OCI-LY1 (cell line): Measurements from ENCODE around the gene PCSK6.

Experiments
- H2AFZ ChIP-seq: fragments of 200-600 bp; sonication (generic), shearing (Covaris generic); 2 replicates; pipeline ENCODE4 v1.6.0; 2014; ENCODE audit warnings: antibody characterized with exemption, mild to moderate bottlenecking, low read length
- H3F3A ChIP-seq: fragments of 200-600 bp; sonication (generic), shearing (Covaris generic); 2 replicates; pipeline ENCODE4 v1.6.0; 2014; ENCODE audit warnings: mild to moderate bottlenecking, antibody characterized with exemption, low read length, moderate library complexity; ENCODE audit not compliant: insufficient read depth
- H3K27ac ChIP-seq: fragments of 200-600 bp; sonication (generic); 2 replicates; pipeline ENCODE4 v1.5.1; 2014; ENCODE audit warnings: low read length, mixed run types, mild to moderate bottlenecking, low read depth; ENCODE audit not compliant: poor library complexity, severe bottlenecking
- H3K27me3 ChIP-seq: fragments of 200-600 bp; sonication (generic); 2 replicates; pipeline ENCODE4 v1.6.0; 2014; ENCODE audit warnings: antibody characterized with exemption, mild to moderate bottlenecking, low read length, moderate library complexity; ENCODE audit not compliant: insufficient read depth
- H3K36me3 ChIP-seq: fragments of 200-600 bp; sonication (generic); 2 replicates; pipeline ENCODE4 v1.6.1; 2014; ENCODE audit warnings: mild to moderate bottlenecking, antibody characterized with exemption, low read length, moderate library complexity, mixed read lengths; ENCODE audit not compliant: insufficient read depth
- H3K4me1 ChIP-seq: fragments of 200-600 bp; sonication (generic); 2 replicates; pipeline ENCODE4 v1.5.1; 2014; ENCODE audit warnings: mild to moderate bottlenecking, low read length, moderate library complexity; ENCODE audit not compliant: insufficient read depth, severe bottlenecking
- H3K4me2 ChIP-seq: fragments of 200-600 bp; sonication (generic), shearing (Covaris generic); 2 replicates; pipeline ENCODE4 v1.6.1; 2014; ENCODE audit warnings: low read length
- H3K4me3 ChIP-seq: fragments of 200-600 bp; sonication (generic); 2 replicates; pipeline ENCODE4 v1.5.1; 2014; ENCODE audit warnings: low read length, low read depth, mild to moderate bottlenecking, mixed read lengths; ENCODE audit not compliant: poor library complexity, severe bottlenecking
- H3K79me2 ChIP-seq: fragments of 200-600 bp; shearing (Covaris generic); 2 replicates; pipeline ENCODE4 v1.6.1; 2016; ENCODE audit warnings: mixed run types, low read length, mixed read lengths; ENCODE audit not compliant: insufficient read depth
- H3K9ac ChIP-seq: fragments of 200-600 bp; sonication (generic), shearing (Covaris generic); 2 replicates; pipeline ENCODE4 v1.6.1; 2014; ENCODE audit warnings: mild to moderate bottlenecking, low read length, mixed read lengths
- H3K9me2 ChIP-seq: fragments of 200-600 bp; sonication (generic), shearing (Covaris generic); 2 replicates; pipeline ENCODE4 v1.6.1; 2014; ENCODE audit warnings: low read depth, mild to moderate bottlenecking, low read length, mixed read lengths
- H3K9me3 ChIP-seq: fragments of 200-600 bp; shearing (Covaris generic); 2 replicates; pipeline ENCODE4 v1.6.1; 2014; ENCODE audit warnings: low read length, mixed read lengths
- H4K20me1 ChIP-seq: fragments of 200-600 bp; sonication (generic), shearing (Covaris generic); 2 replicates; pipeline ENCODE4 v1.6.0; 2016; ENCODE audit warnings: mild to moderate bottlenecking, low read length; ENCODE audit not compliant: insufficient read depth
- CTCF ChIP-seq: fragments of 200-600 bp; sonication (generic), shearing (Covaris generic); IDR thresholded peaks from 2 replicates; pipeline ENCODE4 v1.5.1; 2017; ENCODE audit warnings: mild to moderate bottlenecking, antibody characterized with exemption, low read length, moderate library complexity, mixed read lengths
- EZH2 ChIP-seq: fragments of 200-600 bp; sonication (generic), shearing (Covaris generic); IDR thresholded peaks from 2 replicates; pipeline ENCODE4 v1.8.0; 2017; ENCODE audit warnings: borderline replicate concordance, mixed run types, mild to moderate bottlenecking, antibody characterized with exemption, low read length, moderate library complexity, mixed read lengths

Gene PCSK6

DNA sequence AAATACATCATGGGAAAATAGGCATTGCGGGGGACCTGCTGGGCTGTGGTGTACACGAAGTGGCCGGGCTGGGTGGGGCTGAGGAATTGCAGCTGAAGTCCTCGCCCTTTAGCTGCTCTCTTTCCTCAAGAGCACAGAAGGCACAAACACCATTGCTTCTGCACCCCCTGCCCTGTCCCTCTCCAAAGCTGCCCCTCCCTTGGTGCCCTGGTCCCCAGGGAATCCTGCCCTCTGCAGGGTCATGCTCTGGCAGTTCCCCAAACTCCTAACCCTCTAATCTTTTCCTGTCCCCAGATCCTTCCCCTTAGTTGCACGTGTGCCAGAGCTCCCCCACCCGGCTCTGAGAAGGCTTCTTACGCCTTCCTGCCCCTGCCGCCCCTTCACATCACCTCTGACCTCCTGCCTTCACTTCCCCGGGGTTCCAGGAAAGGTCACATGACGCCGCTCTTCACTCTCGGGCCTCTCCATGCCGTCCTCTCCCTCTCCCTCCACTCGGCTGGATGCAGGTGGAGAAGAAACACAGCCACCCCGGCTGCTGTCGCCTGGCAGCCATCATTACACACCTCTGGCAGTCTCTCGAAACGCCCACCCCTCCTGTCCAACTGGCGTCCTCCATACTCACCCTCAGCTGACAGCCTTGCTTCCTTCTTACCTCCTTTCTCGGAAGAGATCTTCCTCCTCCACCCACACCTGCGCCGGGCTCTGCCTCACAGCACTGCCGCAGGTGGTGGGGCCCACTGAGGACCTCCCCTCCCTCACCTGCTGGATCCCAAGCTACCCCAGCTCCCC, 6.9 kb upstream of the PCSK6 start:
- no peak overlapping the region for H3K9ac ChIP-seq
- no peak overlapping the region for H3K4me3 ChIP-seq
- peaks cover 8% of the 10 kb centered on the region; the same call in 1 of the 2 replicates for H3K27me3 ChIP-seq

GRCh38 chr15:101495334-101496197, 6.1 kb upstream of the PCSK6 start:
- Histone ChIP-seq H3K79me2 (no peaks in the 10 kb centered on the region), H3F3A (no peaks in the 10 kb centered on the region), H3K4me2 (no peak overlapping the region), H3K9ac (no peak overlapping the region), H3K4me1 (no peaks in the 10 kb centered on the region), H3K9me3 (no peaks in the 10 kb centered on the region), H4K20me1 (no peaks in the 10 kb centered on the region), H3K27ac (no peak overlapping the region), H3K9me2 (no peaks in the 10 kb centered on the region), H2AFZ (no peak overlapping the region), H3K27me3 (peaks cover 8% of the 10 kb centered on the region; the same call in 1 of the 2 replicates), H3K4me3 (no peak overlapping the region), H3K36me3 (no peaks in the 10 kb centered on the region)
- TF ChIP-seq CTCF (no peak), EZH2 (no peak)

More for the DNA sequence above, 6.9 kb upstream of the PCSK6 start:
- Histone ChIP-seq H3K9me3 (no peaks in the 10 kb centered on the region), H3K9me2 (no peaks in the 10 kb centered on the region), H2AFZ (no peak overlapping the region), H3F3A (no peaks in the 10 kb centered on the region), H3K4me2 (no peak overlapping the region), H3K4me1 (no peaks in the 10 kb centered on the region), H3K36me3 (no peaks in the 10 kb centered on the region), H3K27ac (no peak overlapping the region), H3K79me2 (no peaks in the 10 kb centered on the region), H4K20me1 (no peaks in the 10 kb centered on the region)
- TF ChIP-seq CTCF (no peak), EZH2 (no peak)

GRCh38 chr15:101494251-101494796, 4.8 kb upstream of the PCSK6 start:
- Histone ChIP-seq H3K4me2 (no peak overlapping the region), H3K4me3 (no peak overlapping the region), H2AFZ (no peak overlapping the region), H3K27ac (no peak overlapping the region), H3K9me3 (no peaks in the 10 kb centered on the region), H3K36me3 (no peaks in the 10 kb centered on the region), H3K9me2 (no peaks in the 10 kb centered on the region), H3K27me3 (peaks cover 5% of the 10 kb centered on the region; the same call in 1 of the 2 replicates), H4K20me1 (no peaks in the 10 kb centered on the region), H3F3A (no peaks in the 10 kb centered on the region), H3K4me1 (no peaks in the 10 kb centered on the region), H3K9ac (no peak overlapping the region), H3K79me2 (no peaks in the 10 kb centered on the region)
- no peak for TF ChIP-seq EZH2
- no peak for TF ChIP-seq CTCF
